Astrocyte (in vitro differentiated cells and primary cell): ENCODE data around the gene SPATA1. TPM values are rescaled to one million over a fixed set of nuclear protein-coding genes. Genes with fewer than 3 reads are reported as not detected.
A peak's percentile ranks its signal among the peaks of the same experiment; 100 is the strongest.
"Not testable (repeated sequence)": the region's sequence is repeated elsewhere in the genome, so short reads cannot be mapped to it uniquely, and the experiment has no call there.

Experiments
- DNase-seq: peaks from one replicate; pipeline ENCODE4 v3.0.0-alpha.2; 2010; ENCODE audit warnings: low read depth
- FAIRE-seq: peaks from 2 replicates; lab custom pipeline; 2011; peaks lifted over from hg19 to GRCh38; lab: Jason Lieb, UNC
- H2AFZ ChIP-seq: 2 replicates; pipeline ENCODE4 v1.6.0; 2012; ENCODE audit warnings: low read depth, low read length, inconsistent platforms
- H3K27ac ChIP-seq: 2 replicates; pipeline ENCODE4 v1.5.1; 2011; ENCODE audit warnings: low read depth, low read length, inconsistent platforms
- H3K27me3 ChIP-seq: 2 replicates; pipeline ENCODE4 v1.6.0; 2011; ENCODE audit warnings: low read length, inconsistent platforms; ENCODE audit not compliant: insufficient read depth
- H3K36me3 ChIP-seq: 2 replicates; pipeline ENCODE4 v1.5.1; 2011; ENCODE audit warnings: low read length, inconsistent platforms; ENCODE audit not compliant: insufficient read depth
- H3K4me1 ChIP-seq: 2 replicates; pipeline ENCODE4 v1.5.1; 2011; ENCODE audit warnings: low read length, inconsistent platforms; ENCODE audit not compliant: insufficient read depth
- H3K4me2 ChIP-seq: 2 replicates; pipeline ENCODE4 v1.6.0; 2012; ENCODE audit warnings: low read length, inconsistent platforms
- H3K4me3 ChIP-seq: 2 replicates; pipeline ENCODE4 v1.5.1; 2011; ENCODE audit warnings: low read depth, mild to moderate bottlenecking, low read length, inconsistent platforms; ENCODE audit not compliant: insufficient read depth
- H3K79me2 ChIP-seq: 2 replicates; pipeline ENCODE4 v1.6.0; 2012; ENCODE audit warnings: mild to moderate bottlenecking, low read length, inconsistent platforms; ENCODE audit not compliant: insufficient read depth
- H3K9ac ChIP-seq: 2 replicates; pipeline ENCODE4 v1.6.0; 2012; ENCODE audit warnings: mild to moderate bottlenecking, low read length, inconsistent platforms
- H3K9me3 ChIP-seq: 2 replicates; pipeline ENCODE4 v1.5.1; 2012; ENCODE audit warnings: low read depth, mild to moderate bottlenecking, low read length, inconsistent platforms; ENCODE audit not compliant: insufficient read depth
- H4K20me1 ChIP-seq: 2 replicates; pipeline ENCODE4 v1.6.0; 2012; ENCODE audit warnings: low read length, inconsistent platforms; ENCODE audit not compliant: insufficient read depth
- H3K27ac Mint-ChIP-seq: one replicate; pipeline ENCODE4 v1.8.0; 2021; ENCODE audit warnings: mild to moderate bottlenecking, mixed read lengths; ENCODE audit not compliant: unreplicated experiment
- H3K27me3 Mint-ChIP-seq: one replicate; pipeline ENCODE4 v1.8.0; 2021; ENCODE audit warnings: low read depth, mixed read lengths; ENCODE audit not compliant: unreplicated experiment
- H3K36me3 Mint-ChIP-seq: one replicate; pipeline ENCODE4 v1.8.0; 2021; ENCODE audit warnings: low read depth, mixed read lengths; ENCODE audit not compliant: unreplicated experiment
- H3K4me1 Mint-ChIP-seq: one replicate; pipeline ENCODE4 v1.8.0; 2021; ENCODE audit warnings: low read depth, mixed read lengths; ENCODE audit not compliant: unreplicated experiment
- H3K4me3 Mint-ChIP-seq: one replicate; pipeline ENCODE4 v1.8.0; 2021; ENCODE audit warnings: mild to moderate bottlenecking, moderate library complexity, mixed read lengths; ENCODE audit not compliant: unreplicated experiment
- H3K9me3 Mint-ChIP-seq: one replicate; pipeline ENCODE4 v1.8.0; 2021; ENCODE audit warnings: mild to moderate bottlenecking, mixed read lengths; ENCODE audit not compliant: unreplicated experiment
- CTCF ChIP-seq: IDR thresholded peaks from 2 replicates; pipeline ENCODE4 v1.5.1; 2011; ENCODE audit warnings: low read depth, mild to moderate bottlenecking, inconsistent platforms, low read length, moderate library complexity; ENCODE audit not compliant: insufficient read depth
- EZH2 ChIP-seq: IDR thresholded peaks from 2 replicates; pipeline ENCODE4 v1.6.1; 2012; ENCODE audit warnings: mild to moderate bottlenecking, low read length, inconsistent platforms; ENCODE audit not compliant: insufficient read depth
- total RNA-seq: library from RNA; stranded (reverse); gene quantifications from 2 replicates; pipeline ENCODE4 v1.2.1, GENCODE V29; 2021

SPATA1 gene
- total RNA-seq, 1 donor from 2014 or later, result 1.4 TPM

- FAIRE-seq (no peak), DNase-seq (no peak)
- H3K27ac Mint-ChIP-seq, result peak overlapping the region; percentile 98
- peaks cover 12% of the 10 kb centered on the region for H3K9me3 Mint-ChIP-seq
- Histone ChIP-seq H3K9me3 (no peaks in the 10 kb centered on the region), H3K4me2 (peak overlapping the region; percentile 92), H3K4me3 (peak overlapping the region; percentile 96), H3K36me3 (no peaks in the 10 kb centered on the region), H4K20me1 (peaks cover 36% of the 10 kb centered on the region), H3K27me3 (no peaks in the 10 kb centered on the region), H3K9ac (peak overlapping the region; percentile 95), H3K27ac (peak overlapping the region; percentile 97), H3K79me2 (peaks cover 48% of the 10 kb centered on the region), H2AFZ (peak overlapping the region; percentile 87), H3K4me1 (peaks cover 12% of the 10 kb centered on the region)
- H3K27me3 Mint-ChIP-seq, result no peaks in the 10 kb centered on the region
- H3K36me3 Mint-ChIP-seq, result peaks cover 7% of the 10 kb centered on the region
- H3K4me3 Mint-ChIP-seq, result peak overlapping the region; percentile 91
- peaks cover 6% of the 10 kb centered on the region for H3K4me1 Mint-ChIP-seq
- TF ChIP-seq EZH2 (no peak), CTCF (no peak)
Observed at GRCh38 chr1:84506729-84507453, 705 bp downstream of the SPATA1 start.

- Histone ChIP-seq H4K20me1 (peaks cover 26% of the 10 kb centered on the region), H3K4me1 (peaks cover 12% of the 10 kb centered on the region), H3K4me2 (peak overlapping the region; percentile 92), H3K79me2 (peaks cover 38% of the 10 kb centered on the region)
- not testable (repeated sequence) for H3K36me3 ChIP-seq, DNase-seq, H3K27me3 Mint-ChIP-seq, H3K4me1 Mint-ChIP-seq, FAIRE-seq, H3K36me3 Mint-ChIP-seq, H3K9ac ChIP-seq, H3K4me3 ChIP-seq, H3K27ac ChIP-seq, H3K27me3 ChIP-seq, H2AFZ ChIP-seq, H3K9me3 ChIP-seq
- H3K9me3 Mint-ChIP-seq, result peaks cover 12% of the 10 kb centered on the region
- H3K4me3 Mint-ChIP-seq, result peak overlapping the region; percentile 91
- peak overlapping the region; percentile 37 for H3K27ac Mint-ChIP-seq
Observed at GRCh38 chr1:84507887-84508286, 1.7 kb downstream of the SPATA1 start.

- Histone ChIP-seq H3K27ac (no peak overlapping the region), H3K9ac (no peak overlapping the region), H3K4me3 (no peak overlapping the region), H4K20me1 (peaks cover 19% of the 10 kb centered on the region), H3K36me3 (no peaks in the 10 kb centered on the region), H3K9me3 (no peaks in the 10 kb centered on the region), H3K4me2 (no peak overlapping the region), H2AFZ (no peak overlapping the region), H3K4me1 (peaks cover 8% of the 10 kb centered on the region), H3K79me2 (peaks cover 32% of the 10 kb centered on the region), H3K27me3 (no peaks in the 10 kb centered on the region)
- Mint-ChIP-seq H3K36me3 (peaks cover 7% of the 10 kb centered on the region), H3K27ac (no peak overlapping the region), H3K4me1 (peaks cover under 1% of the 10 kb centered on the region), H3K27me3 (no peaks in the 10 kb centered on the region), H3K4me3 (peak overlapping the region; percentile 34), H3K9me3 (peaks cover 12% of the 10 kb centered on the region)
- DNase-seq, result no peak
- TF ChIP-seq EZH2 (no peak), CTCF (no peak)
- no peak for FAIRE-seq
Observed at GRCh38 chr1:84508510-84508909, 2.3 kb downstream of the SPATA1 start.
